PC-3 (cell line): ENCODE measurements around the gene TP53I11.

Source experiments
- CTCF ChIP-seq: fragments of 300-600 bp; sonication (generic); conservative IDR thresholded peaks from 2 replicates; pipeline ENCODE4 v1.5.1; 2017; ENCODE audit warnings: antibody characterized with exemption, low read depth, mild to moderate bottlenecking, low read length
- EZH2 ChIP-seq: fragments of 300-600 bp; sonication (generic); IDR thresholded peaks from one replicate; pipeline ENCODE4 v1.6.1; 2017; ENCODE audit warnings: antibody characterized with exemption, mild to moderate bottlenecking, low read length; ENCODE audit not compliant: unreplicated experiment

DNA sequence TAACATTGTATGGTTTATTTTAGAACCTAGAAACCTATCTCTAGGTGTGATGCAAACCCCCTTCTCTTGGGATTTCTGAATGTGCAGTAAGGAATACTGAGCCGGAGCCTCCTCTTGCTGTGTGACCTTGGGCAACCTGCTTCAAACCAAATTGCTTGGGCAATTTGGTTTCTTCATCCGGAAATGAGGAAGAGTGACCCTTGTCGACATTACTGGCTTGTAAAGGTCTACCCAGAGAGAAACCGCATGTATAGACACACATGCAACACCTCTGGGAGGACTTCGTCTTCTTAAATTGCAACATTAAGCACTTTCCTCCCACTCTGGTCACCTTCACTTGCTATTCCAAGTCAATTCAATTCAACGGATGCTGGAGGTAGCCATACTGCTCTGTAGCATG lies 19.6 kb upstream of the TP53I11 start:
- TF ChIP-seq EZH2 (no peak), CTCF (no peak)
